Measurements from ENCODE around the gene NOP14.
A peak's percentile ranks its signal among the peaks of the same experiment; 100 is the strongest.
"Not testable (repeated sequence)": the region's sequence is repeated elsewhere in the genome, so short reads cannot be mapped to it uniquely, and the experiment has no call there.

The NOP14 gene

DNA sequence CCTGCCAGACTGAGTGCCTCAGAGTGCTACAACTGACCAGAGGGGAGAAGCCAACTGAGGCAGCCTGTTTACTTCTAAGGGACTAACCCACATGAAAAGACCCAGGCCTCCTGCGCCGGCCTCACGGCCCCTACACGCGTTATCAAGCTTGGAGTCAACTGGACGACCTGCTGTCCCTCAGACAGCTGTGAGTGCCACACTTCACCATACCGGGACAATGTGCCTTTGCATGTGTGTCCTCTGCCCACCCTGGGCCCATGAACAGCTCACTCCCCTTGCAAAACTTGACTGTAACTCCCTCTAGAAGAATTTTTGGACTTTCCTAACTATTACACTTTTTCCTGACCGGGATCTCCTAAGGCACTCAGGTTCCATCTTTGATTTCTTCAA lies 1.8 kb downstream of the NOP14 start:
- no peak for DNase-seq

DNA sequence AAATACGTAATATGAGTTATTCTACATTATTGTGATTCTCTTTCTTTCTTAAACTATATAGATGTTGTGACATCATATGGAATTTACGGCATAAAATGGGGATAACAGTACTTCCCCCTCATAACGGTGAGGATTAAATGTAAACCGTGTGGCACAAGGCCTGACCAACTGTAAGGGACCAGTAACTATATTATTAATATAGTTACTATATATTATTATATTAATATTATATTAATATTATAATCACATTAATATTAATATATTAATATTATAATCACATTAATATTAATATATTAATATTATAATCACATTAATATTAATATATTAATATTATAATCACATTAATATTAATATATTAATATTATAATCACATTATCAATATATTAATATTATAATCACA lies 2.8 kb downstream of the NOP14 start:
- not testable (repeated sequence) for DNase-seq

DNA sequence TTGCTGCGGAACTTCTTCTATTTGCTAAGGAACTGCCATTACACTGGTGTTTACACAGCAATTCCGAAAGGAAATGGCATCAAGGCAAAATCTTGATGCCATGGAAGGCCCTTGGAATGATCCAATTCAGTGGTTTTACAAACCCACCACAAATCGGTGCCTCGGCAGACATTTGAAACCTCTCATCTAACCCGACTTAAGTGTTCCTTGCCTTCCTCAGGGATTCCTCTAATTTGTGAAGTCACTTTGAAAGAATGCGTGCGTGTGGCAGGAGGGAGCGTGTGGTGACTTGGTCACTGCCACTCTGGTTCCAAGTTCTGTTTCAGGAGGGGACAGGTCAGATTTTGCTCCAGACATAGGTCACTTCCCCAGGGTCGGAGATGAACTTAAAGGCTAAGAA lies 4.8 kb downstream of the NOP14 start:
- DNase-seq: no peak

DNA sequence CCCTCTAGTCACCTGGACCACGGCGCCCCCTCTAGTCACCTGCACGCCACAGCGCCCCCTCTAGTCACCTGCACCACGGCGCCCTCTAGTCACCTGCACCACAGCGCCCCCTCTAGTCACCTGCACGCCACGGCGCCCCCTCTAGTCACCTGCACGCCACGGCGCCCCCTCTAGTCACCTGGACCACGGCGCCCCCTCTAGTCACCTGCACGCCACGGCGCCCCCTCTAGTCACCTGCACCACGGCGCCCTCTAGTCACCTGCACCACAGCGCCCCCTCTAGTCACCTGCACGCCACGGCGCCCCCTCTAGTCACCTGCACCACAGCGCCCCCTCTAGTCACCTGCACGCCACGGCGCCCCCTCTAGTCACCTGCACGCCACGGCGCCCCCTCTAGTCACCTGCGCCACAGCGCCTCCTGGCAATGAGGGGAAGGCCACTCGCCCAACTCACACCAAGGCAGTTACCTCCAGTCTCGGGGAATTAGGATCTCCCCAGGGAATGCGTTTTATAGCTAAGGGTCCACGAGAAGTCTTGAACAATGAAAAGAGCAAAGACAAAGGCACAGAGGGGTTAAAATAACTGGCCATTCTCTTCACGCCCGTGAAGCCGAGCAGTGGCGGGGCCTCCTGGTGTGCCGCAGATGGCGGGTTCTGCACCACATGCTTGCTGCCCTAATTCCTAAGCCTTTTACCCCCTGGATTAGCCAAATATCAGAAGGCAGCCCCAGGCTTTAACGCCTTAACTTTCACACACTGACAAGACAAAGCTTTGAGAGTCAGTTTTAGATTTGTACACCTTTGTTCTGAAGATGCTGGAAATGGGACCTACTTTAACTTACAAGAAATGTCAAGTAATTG lies 7.8 kb downstream of the NOP14 start:
- DNase-seq: not testable (repeated sequence)

DNA sequence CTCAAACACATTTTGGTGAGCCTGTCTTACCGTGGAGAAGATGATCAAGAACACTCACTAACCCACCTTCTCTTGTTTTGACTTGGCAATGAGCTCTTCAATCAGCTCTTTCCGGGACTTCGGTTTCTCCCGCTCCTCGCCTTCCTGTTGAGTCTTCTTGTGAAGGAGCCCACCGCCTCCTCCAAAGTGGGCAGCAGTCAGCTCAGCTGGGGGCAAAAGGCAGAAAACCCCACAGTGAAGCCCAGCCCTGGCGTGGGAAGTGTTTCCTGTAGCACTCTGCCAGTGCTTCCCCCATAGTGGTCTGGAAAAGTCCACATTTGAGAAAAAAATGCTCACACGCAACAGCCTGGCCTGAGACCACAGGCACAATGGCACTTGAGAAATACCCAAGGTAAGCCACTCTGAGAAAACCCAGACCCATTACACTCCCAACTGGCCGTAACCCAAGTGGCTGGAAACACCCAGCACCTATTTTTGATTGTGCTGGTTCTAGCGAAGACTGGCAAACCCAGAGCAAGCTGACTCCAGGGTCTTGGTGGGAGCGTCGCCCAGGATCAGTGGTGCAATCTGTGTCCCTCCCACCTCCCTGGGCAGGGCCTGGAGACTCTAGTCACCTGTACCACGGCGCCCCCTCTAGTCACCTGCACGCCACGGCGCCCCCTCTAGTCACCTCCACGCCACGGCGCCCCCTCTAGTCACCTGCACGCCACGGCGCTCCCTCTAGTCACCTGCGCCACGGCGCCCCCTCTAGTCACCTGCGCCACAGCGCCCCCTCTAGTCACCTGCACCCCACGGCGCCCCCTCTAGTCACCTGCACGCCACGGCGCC lies 8.6 kb downstream of the NOP14 start:
- DNase-seq: peak; percentile 71

DNA sequence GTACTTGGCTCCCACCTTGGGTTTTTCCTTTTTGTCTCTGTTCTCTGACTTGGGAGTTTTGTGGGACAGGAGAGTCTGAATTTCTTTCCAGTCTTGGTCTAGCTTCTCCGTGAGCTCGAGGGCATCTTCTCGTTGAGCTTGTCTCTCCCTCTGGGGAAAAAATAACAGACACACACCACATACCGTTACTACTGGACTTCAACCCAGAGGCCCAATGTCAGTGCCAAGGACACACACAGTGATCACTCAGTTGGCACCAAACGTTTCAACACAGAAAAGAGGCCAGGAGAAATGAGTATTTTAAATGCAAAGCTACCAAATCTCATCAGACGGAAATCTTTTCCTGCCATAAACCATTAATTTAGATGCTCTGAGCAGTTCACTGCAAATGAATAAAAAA lies 9.7 kb downstream of the NOP14 start:
- DNase-seq: no peak

DNA sequence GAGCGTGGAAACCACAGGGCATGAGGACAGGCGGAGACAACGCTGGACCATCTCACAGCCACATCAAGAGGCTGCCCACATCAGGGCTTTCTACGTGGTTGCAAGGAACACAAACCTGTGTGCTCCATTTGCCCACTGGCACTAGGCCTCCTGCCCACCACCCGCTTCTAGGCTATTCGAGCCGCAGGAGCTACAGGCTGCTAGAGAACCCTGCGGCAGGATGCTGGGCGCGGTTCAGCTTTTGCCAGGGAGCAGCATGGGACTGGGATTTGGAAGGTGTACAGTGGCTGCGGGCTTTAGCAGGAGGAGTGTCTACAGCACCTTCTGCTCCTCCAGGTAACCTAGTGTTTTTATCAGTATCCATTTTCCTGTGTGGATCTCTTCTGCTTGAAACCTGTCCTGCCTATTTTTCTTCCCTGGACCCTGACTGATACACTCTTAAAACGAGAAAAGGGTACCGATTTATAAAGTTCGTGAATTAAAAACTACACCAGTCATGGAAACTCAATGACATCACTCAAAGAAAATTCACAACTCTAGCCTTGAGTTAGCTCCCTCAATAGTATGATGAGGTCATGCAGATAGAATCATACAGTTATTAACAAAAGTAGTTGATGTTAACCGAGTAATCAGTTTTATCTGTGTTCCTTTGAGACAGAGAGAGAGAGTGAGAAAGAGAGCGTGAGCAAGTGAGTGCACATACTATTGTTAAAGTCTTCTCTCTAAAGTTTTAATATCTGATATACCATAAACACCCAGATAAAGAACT lies 12.8 kb downstream of the NOP14 start:
- DNase-seq: no peak

DNA sequence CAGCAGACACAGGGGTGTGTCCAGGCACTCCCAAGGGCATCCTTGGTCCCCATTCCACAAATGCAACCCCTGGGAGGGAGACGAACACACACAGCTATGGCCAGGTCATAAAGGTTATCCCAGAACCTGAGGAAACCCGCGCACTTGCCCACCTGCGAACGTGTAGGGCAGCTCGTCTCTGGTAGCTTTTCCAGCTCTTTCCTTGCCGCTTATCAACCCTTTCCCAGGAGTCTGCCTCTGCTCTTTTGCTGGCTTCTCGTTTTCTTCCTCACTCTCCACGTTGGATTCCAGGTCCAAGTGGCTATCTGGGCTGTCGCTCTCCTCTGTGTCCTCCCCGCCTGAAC lies 13.5 kb downstream of the NOP14 start:
- no peak for DNase-seq

DNA sequence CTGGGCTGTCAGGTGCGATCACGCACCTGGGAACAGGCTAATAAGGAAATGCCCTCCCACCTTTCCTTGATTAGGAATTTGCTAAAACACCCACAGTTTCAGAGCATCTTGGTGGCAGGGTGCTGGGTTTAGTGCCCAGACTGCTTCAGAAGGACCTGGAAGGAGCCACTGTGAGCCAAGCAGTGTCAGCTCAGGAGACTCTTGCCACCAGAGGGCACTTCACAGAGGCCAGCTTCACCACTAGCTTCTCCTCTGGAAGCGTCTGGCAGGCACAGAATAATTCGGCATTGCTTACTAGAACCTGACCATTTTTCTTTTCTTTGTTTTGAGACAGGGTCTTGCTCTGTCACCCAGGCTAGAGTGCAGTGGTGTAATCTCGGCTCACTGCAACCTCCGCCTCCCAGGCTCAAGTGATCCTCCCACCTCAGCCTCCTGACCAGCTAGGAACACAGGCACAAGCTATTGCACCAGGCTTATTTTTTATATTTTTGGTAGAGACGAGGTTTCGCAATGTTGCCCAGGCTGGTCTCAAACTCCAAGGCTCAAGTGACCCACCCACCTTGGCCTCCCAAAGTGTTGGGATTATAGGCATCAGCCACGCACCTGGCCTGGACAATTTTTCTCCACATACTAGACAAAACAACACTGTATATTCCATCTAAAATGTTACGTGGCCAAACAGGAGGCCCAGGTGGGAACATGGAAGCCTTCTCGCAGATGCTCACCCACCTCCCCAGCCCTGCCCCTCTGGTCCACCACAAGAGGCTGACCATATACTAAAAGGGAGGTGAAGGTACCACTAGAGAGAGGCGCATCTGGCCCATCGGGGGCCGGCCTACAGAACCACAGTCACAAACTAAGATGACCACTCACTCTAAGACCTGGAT lies 14.1 kb downstream of the NOP14 start:
- no peak for DNase-seq

DNA sequence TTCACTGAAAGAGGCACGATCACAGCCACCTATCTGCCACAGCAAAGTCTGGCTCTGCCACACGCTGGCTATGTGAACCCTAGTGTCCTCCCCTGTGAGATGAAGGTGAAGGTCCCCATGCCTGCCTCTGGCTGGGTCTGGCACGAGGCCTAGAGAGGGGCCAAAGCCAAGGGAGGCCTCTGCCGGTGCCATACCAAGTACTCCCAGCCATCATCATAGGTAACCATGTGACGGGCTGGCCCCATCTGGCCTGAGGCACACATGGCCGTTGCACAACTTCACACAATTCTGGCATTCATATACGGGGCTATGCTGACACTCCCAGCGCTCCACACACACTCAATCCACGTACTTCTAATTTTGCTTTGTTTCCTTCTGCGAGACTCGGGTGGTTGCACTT lies 15.3 kb downstream of the NOP14 start:
- DNase-seq: no peak

DNA sequence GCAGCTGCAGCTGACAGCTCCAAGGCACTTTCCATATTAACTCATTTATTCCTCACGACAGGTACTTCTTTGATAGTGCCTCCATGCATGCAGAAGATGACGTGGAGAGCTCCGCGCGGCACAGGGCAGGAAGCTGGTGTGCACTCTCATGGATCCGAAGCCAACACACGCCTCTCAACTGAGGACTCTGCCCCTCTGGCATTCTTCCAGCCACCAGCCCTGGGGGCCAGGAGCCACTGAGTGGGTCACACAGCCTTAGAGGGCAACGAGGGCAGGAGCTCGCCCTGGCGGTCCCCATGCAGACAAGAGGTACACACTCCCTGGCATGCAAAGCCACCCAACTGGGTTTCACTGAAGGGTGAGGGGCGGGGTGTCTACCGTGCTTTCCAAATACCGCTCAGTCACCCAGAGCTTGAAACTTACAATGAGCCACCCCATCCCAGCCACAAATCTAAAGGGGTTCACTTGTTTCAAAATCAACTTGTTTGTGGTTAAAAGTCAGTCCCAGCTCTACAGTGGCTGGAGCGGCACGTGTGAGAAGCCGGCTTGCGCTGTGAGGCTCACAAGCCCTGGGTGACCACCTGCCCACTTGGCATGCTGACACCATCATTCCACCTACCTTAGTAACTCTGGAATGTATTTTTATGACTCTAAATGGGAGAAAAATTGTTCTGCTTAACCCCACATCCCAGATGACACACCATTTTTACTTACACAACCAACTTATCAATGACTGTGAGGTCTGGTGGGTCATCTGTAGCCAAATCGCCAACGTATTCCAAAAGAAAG lies 16.2 kb downstream of the NOP14 start:
- DNase-seq: no peak

DNA sequence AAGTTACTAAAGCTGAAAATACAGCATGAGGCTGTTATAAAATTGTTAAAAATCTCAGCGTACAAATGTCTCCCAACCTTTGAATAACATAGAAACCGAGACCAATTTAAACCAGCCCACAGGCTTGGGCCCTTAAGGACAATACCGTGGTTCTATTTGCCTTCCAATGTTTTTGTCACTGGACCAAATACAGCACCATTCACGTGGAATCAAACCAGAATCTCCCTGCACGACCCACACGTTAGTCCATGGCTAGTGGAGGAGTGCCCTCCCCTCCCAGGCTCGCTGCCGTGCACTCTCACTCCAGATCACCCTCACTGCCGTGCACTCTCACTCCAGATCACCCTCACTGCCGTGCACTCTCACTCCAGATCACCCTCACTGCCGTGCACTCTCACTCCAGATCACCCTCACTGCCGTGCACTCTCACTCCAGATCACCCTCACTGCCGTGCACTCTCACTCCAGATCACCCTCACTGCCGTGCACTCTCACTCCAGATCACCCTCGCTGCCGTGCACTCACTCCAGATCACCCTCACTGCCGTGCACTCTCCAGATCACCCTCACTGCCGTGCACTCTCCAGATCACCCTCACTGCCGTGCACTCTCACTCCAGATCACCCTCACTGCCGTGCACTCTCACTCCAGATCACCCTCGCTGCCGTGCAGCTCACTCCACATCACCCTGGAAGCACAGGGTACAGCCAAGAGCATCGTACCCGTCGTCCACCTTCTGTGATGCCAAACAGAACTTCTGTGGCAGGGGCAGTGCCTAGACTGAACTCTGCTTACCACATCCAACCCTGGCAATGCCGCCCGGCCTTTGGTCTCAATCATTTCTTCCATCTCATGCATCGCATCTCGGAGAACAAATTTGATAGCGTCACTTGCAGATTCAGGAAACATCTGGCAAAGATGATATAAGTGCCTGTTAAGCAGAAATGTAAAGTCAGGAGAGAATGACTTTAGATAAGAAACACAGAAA lies 17.3 kb downstream of the NOP14 start:
- DNase-seq: not testable (repeated sequence)

DNA sequence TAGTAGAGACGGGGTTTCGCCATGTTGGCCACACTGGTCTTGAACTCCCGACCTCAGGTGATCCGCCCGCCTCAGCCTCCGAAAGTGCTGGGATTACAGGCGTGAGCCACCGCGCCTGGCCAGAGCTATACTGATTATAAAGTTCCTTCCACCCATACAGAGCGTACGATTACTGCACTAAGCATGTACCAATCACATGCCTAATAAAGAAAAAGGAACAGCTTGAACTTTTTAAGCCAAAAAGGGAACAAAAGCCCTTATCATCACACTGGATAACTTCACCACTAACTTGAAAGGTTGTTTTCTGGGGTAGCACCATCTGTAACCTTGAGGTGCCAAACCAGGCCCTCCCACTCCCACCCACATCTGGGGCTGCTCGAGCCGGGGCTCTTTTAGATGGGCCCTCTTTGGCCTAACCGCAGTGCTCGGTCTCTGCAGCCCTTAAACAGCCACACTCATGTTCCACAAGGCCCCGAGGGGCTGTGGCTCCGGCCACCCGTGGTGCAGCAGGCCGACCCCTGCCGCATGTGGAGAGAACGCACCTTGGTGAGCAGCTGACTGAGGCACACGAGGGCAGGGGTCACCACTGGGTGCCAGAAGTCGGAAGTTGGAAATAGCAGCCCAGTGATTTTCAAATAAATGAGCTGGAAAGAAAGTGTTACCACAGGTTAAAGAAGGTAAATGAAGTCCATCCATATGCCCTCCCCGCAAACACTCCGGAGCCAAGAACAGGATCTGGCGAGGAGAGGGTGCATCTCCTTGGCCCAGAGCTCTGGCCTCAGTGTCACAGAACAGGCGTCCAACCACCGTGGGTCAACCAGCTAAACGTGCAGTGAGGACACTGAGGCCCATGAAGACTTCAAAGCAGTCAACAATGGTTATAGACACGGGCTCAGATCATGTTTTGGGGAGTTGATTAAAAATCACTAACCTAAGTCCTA lies 18.4 kb downstream of the NOP14 start:
- DNase-seq: no peak

DNA sequence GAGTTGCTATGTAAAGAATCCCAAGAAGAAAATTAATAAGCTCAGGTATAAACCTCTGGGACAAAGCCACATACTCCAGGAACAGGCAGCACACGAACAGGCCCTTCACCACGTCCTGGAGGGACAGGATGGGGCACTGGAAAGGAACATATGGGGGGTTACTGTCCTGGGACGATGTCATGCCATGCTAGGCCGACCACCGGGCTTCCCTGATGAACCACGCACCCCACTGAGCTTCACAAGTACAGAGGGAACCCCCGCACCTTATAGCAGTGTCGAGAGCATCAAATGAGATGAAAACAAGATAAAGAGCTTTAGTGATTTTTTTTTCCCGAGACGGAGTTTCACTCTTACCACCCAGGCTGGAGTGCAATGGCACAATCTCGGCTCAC lies 19.1 kb downstream of the NOP14 start:
- no peak for DNase-seq

DNA sequence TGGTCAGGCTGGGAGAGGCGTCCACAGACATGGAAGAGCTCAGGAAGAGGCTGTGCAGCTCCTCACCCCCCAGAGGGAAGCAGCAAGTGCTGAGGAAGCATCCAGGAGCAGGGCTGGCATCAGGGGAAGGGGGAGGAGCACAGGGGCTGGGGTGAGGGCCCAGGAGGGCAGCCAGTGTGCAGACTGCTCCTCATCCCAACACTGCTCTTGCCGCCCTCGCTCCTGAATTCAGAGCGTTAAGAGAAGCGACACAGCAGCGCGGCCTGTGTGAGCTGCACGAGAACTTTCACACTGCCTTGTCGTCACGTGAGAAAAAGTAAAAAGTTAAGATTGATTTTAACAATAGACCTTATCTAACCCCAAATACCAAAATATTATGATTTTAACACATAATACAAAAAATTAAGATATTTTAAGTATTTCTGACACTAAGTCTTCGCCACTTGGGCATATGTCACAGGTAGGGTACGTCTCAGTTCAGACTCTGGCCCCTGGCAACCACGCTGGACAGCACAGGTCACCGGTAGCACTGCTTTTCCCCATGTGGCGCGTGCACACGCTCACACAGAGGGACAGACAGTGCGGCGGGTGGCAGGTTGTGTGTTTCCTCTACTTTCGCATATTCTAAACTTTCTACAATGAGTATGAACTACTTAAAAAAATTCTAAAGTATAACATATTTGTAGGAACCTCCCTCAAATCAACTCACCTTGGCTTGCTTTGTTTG lies 19.7 kb downstream of the NOP14 start:
- DNase-seq: no peak

DNA sequence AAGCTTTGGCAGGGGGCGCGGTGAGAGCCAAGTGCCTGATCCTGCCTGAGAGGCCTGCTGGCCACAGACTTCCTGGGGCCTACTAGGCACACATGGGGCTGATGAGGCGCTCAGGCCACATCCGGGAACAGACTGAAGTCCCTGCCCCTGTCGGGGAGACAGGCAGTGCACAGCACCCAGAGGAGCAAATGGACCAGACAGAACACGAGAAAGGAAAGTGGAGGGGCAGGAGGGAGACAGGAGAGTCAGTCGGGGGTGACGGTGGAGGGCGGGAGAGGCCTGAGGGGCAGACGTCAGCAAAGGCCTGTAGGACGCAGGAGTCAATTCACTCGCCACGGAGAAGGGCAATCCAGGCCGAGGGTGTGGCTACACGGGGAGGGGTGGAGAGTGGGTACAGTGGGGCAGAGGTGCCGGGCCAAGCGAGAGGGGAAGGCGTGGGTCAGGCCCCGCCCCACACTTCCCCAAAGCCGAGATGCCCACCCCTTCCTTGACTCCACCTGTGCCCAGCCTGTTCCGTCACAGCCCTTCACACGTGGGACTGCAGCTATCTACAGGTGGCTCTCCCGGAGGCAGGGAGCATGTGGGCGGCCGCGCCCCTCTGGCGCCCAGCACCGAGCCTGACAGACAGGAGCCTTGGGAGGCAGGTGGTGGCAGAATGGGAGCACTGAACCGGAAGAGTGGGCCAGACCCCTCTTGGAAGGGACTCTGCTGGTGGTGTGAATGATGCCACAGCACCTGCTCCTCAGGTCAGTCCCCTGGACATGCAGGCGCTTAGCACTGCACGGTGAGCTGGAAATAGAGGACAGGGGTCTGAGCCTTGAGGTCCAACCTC lies 20.5 kb downstream of the NOP14 start:
- DNase-seq: no peak

DNA sequence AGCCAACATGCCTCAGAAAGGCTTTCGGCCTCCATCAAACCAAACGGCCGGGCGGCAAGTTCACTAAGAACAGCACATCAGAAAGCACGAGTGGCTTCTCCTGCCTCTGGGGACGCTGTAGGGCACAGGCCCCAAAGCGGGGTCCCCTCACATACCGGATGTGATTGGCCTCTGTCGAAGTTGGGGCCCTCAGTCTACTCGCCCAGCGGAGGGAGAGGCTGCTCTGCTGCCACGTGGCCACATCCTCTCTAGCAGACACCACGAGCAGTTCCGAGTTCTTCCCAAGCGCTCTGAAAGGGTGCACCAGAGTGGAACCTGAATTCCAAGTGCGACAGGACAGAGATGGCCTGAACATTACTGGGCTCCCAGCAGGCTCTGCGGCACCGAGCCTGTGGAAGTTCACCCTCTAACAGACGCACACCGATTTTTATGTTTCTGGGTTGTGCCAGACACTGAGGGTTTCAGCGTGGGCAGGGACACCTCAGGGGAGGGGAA lies 21.1 kb downstream of the NOP14 start:
- no peak for DNase-seq
